ENCODE measurements around the gene C1QTNF8. TPM values are rescaled to one million over a fixed set of nuclear protein-coding genes. Genes with fewer than 3 reads are reported as not detected.

Gene C1QTNF8
- total RNA-seq, 2 experiments from 2014 or later, result not detected

- Histone ChIP-seq H3K27ac (ENCODE audit: low read depth, low read length, poor library complexity, severe bottlenecking) (no peak overlapping the region), H3K4me2 (ENCODE audit: low read length) (no peak overlapping the region), H3K9me3 (ENCODE audit: low read length) (no peaks in the 10 kb centered on the region), H3K36me3 (ENCODE audit: insufficient read depth, low read length) (no peaks in the 10 kb centered on the region), H3K79me2 (ENCODE audit: insufficient read depth, low read depth, low read length) (no peaks in the 10 kb centered on the region), H3K4me1 (ENCODE audit: insufficient read depth, low read length, poor library complexity, severe bottlenecking) (no peaks in the 10 kb centered on the region), H4K20me1 (ENCODE audit: insufficient read depth, low read length) (no peaks in the 10 kb centered on the region), H2AFZ (ENCODE audit: low read length) (no peak overlapping the region), H3K9me2 (ENCODE audit: insufficient read depth, low read length) (no peaks in the 10 kb centered on the region), H3K4me3 (ENCODE audit: low read depth, low read length, poor library complexity, severe bottlenecking) (no peak overlapping the region)
- DNase-seq (ENCODE audit: low spot score), result no peak
- intact Hi-C loops (cut with micrococcal nuclease; ENCODE audit: unreplicated experiment), result no loop called here
- ChIA-PET CTCF (ENCODE audit: unreplicated experiment) (no interaction called here), POLR2A (no interaction called here)
- BruUV-seq (replicated peaks), result no TSS peak
- TF ChIP-seq, protein P1, sequence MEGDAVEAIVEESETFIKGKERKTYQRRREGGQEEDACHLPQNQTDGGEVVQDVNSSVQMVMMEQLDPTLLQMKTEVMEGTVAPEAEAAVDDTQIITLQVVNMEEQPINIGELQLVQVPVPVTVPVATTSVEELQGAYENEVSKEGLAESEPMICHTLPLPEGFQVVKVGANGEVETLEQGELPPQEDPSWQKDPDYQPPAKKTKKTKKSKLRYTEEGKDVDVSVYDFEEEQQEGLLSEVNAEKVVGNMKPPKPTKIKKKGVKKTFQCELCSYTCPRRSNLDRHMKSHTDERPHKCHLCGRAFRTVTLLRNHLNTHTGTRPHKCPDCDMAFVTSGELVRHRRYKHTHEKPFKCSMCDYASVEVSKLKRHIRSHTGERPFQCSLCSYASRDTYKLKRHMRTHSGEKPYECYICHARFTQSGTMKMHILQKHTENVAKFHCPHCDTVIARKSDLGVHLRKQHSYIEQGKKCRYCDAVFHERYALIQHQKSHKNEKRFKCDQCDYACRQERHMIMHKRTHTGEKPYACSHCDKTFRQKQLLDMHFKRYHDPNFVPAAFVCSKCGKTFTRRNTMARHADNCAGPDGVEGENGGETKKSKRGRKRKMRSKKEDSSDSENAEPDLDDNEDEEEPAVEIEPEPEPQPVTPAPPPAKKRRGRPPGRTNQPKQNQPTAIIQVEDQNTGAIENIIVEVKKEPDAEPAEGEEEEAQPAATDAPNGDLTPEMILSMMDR (conservative IDR thresholded peaks at IDR 0.05; ENCODE audit: low read length), result no peak
- no peak for TF ChIP-seq EZH2phosphoT487 (IDR thresholded peaks at IDR 0.05; ENCODE audit: borderline replicate concordance, low read depth, low read length)
Measured at GRCh38 chr16:1137604-1138003, 41.6 kb upstream of the C1QTNF8 start.

DNA sequence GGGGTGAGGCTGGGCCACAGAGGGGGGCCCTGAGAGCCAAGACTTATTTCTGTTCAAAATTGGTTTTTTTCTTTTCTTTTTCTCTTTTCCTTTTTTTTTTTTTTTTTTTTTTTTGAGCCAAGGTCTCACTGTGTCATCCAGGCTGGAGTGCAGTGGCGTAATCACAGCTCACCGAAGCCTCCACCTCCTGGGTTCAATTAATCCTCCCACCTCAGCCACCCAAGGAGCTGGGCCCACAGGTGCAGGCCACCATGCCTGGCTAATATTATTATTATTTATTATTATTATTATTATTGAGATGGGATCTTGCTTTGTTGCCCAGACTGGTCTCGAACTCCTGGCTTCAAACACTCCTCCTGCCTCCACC is 39.4 kb upstream of the C1QTNF8 start:
- DNase-seq (ENCODE audit: low spot score), result no peak
- no peaks in the 10 kb centered on the region for H3K9me2 ChIP-seq (ENCODE audit: insufficient read depth, low read length)
- H3K4me3 ChIP-seq (ENCODE audit: low read depth, low read length, poor library complexity, severe bottlenecking), result no peak overlapping the region
- no peaks in the 10 kb centered on the region for H4K20me1 ChIP-seq (ENCODE audit: insufficient read depth, low read length)
- TF ChIP-seq EZH2phosphoT487 (IDR thresholded peaks at IDR 0.05; ENCODE audit: borderline replicate concordance, low read depth, low read length), result no peak
- TF ChIP-seq, protein P1 (conservative IDR thresholded peaks at IDR 0.05; ENCODE audit: low read length), result no peak
- H3K4me2 ChIP-seq (ENCODE audit: low read length), result no peak overlapping the region
- no TSS peak for BruUV-seq (replicated peaks)
- no peak overlapping the region for H2AFZ ChIP-seq (ENCODE audit: low read length)
- ChIA-PET POLR2A (no interaction called here), CTCF (ENCODE audit: unreplicated experiment) (no interaction called here)
- H3K27ac ChIP-seq (ENCODE audit: low read depth, low read length, poor library complexity, severe bottlenecking), result no peak overlapping the region
- H3K36me3 ChIP-seq (ENCODE audit: insufficient read depth, low read length), result no peaks in the 10 kb centered on the region
- H3K9me3 ChIP-seq (ENCODE audit: low read length), result no peaks in the 10 kb centered on the region
- no peaks in the 10 kb centered on the region for H3K79me2 ChIP-seq (ENCODE audit: insufficient read depth, low read depth, low read length)
- intact Hi-C loops (cut with micrococcal nuclease; ENCODE audit: unreplicated experiment), result no loop called here
- H3K4me1 ChIP-seq (ENCODE audit: insufficient read depth, low read length, poor library complexity, severe bottlenecking), result no peaks in the 10 kb centered on the region

GRCh38 chr16:1134776-1135458 is 38.9 kb upstream of the C1QTNF8 start:
- intact Hi-C loops (cut with micrococcal nuclease; ENCODE audit: unreplicated experiment), result no loop called here
- H3K4me1 ChIP-seq (ENCODE audit: insufficient read depth, low read length, poor library complexity, severe bottlenecking), result no peaks in the 10 kb centered on the region
- H3K27ac ChIP-seq (ENCODE audit: low read depth, low read length, poor library complexity, severe bottlenecking), result no peak overlapping the region
- H4K20me1 ChIP-seq (ENCODE audit: insufficient read depth, low read length), result no peaks in the 10 kb centered on the region
- H2AFZ ChIP-seq (ENCODE audit: low read length), result no peak overlapping the region
- ChIA-PET POLR2A (no interaction called here), CTCF (ENCODE audit: unreplicated experiment) (no interaction called here)
- no peak overlapping the region for H3K4me2 ChIP-seq (ENCODE audit: low read length)
- TF ChIP-seq, protein P1 (conservative IDR thresholded peaks at IDR 0.05; ENCODE audit: low read length), result no peak
- no peak for TF ChIP-seq EZH2phosphoT487 (IDR thresholded peaks at IDR 0.05; ENCODE audit: borderline replicate concordance, low read depth, low read length)
- no peaks in the 10 kb centered on the region for H3K9me3 ChIP-seq (ENCODE audit: low read length)
- no peaks in the 10 kb centered on the region for H3K36me3 ChIP-seq (ENCODE audit: insufficient read depth, low read length)
- no peaks in the 10 kb centered on the region for H3K9me2 ChIP-seq (ENCODE audit: insufficient read depth, low read length)
- no peak overlapping the region for H3K4me3 ChIP-seq (ENCODE audit: low read depth, low read length, poor library complexity, severe bottlenecking)
- no TSS peak for BruUV-seq (replicated peaks)
- no peak for DNase-seq (ENCODE audit: low spot score)
- no peaks in the 10 kb centered on the region for H3K79me2 ChIP-seq (ENCODE audit: insufficient read depth, low read depth, low read length)
